SK-N-MC (cell line): ENCODE measurements around the gene PTPN9.

Experiments used
- DNase-seq: peaks from one replicate; pipeline ENCODE4 v3.0.0-alpha.2; 2011; ENCODE audit warnings: low read depth, low spot score
- H3K27ac ChIP-seq: fragments of 200-600 bp; sonication (generic); 2 replicates; pipeline ENCODE4 v1.5.1; 2016; ENCODE audit warnings: mixed run types
- H3K36me3 ChIP-seq: fragments of 200-600 bp; sonication (generic); 2 replicates; pipeline ENCODE4 v1.6.1; 2017; ENCODE audit warnings: antibody characterized with exemption, low read length, mixed read lengths; ENCODE audit not compliant: insufficient read depth
- H3K4me3 ChIP-seq: fragments of 200-600 bp; sonication (generic); 2 replicates; pipeline ENCODE4 v1.5.1; 2016
- H3K9ac ChIP-seq: fragments of 200-600 bp; sonication (generic); 2 replicates; pipeline ENCODE4 v1.8.0; 2017; ENCODE audit warnings: mixed run types, mixed read lengths; ENCODE audit not compliant: insufficient read length
- H3K9me3 ChIP-seq: fragments of 200-600 bp; sonication (generic); 2 replicates; pipeline ENCODE4 v1.6.1; 2017; ENCODE audit warnings: low read depth, mild to moderate bottlenecking, antibody characterized with exemption, low read length, moderate library complexity, mixed read lengths
- EZH2 ChIP-seq: fragments of 200-600 bp; sonication (generic); IDR thresholded peaks from one replicate; pipeline ENCODE4 v1.6.1; 2017; ENCODE audit warnings: antibody characterized with exemption
- FOXP2 ChIP-seq: optimal IDR thresholded peaks from 2 replicates; pipeline ENCODE3; 2011; ENCODE audit warnings: mild to moderate bottlenecking, moderate library complexity; ENCODE audit not compliant: insufficient read depth; ENCODE audit errors: extremely low read length, control extremely low read depth
- POLR2AphosphoS5 ChIP-seq: IDR thresholded peaks from 2 replicates; pipeline ENCODE4 v1.6.1; 2012; ENCODE audit warnings: mild to moderate bottlenecking, low read depth, low read length, borderline replicate concordance

Gene PTPN9

GRCh38 chr15:75606711-75607699 is 27.9 kb upstream of the PTPN9 start:
- Histone ChIP-seq H3K9ac (no peak overlapping the region), H3K36me3 (peaks cover 70% of the 10 kb centered on the region), H3K27ac (no peak overlapping the region), H3K4me3 (no peak overlapping the region), H3K9me3 (no peaks in the 10 kb centered on the region)
- DNase-seq, result no peak
- TF ChIP-seq POLR2AphosphoS5 (no peak), FOXP2 (no peak), EZH2 (no peak)

- no peaks in the 10 kb centered on the region for H3K9me3 ChIP-seq
- H3K36me3 ChIP-seq, result peaks cover 75% of the 10 kb centered on the region
- H3K27ac ChIP-seq, result no peak overlapping the region
- no peak overlapping the region for H3K9ac ChIP-seq
- H3K4me3 ChIP-seq, result no peak overlapping the region
- no peak for TF ChIP-seq POLR2AphosphoS5
- TF ChIP-seq EZH2, result no peak
- no peak for TF ChIP-seq FOXP2
- no peak for DNase-seq
These were observed 26.9 kb upstream of the PTPN9 start for GRCh38 chr15:75606026-75606425.

GRCh38 chr15:75599401-75599800 is 20.3 kb upstream of the PTPN9 start:
- H3K9ac ChIP-seq, result no peak overlapping the region
- H3K36me3 ChIP-seq, result peaks cover 73% of the 10 kb centered on the region
- TF ChIP-seq EZH2, result no peak
- TF ChIP-seq FOXP2, result no peak
- TF ChIP-seq POLR2AphosphoS5, result no peak
- no peak overlapping the region for H3K4me3 ChIP-seq
- no peak for DNase-seq
- H3K27ac ChIP-seq, result no peak overlapping the region
- no peaks in the 10 kb centered on the region for H3K9me3 ChIP-seq

GRCh38 chr15:75598361-75598760 is 19.2 kb upstream of the PTPN9 start:
- Histone ChIP-seq H3K4me3 (no peak overlapping the region), H3K9me3 (no peaks in the 10 kb centered on the region), H3K9ac (no peak overlapping the region), H3K27ac (no peak overlapping the region), H3K36me3 (peaks cover 67% of the 10 kb centered on the region)
- no peak for DNase-seq
- TF ChIP-seq POLR2AphosphoS5 (no peak), EZH2 (no peak), FOXP2 (no peak)

GRCh38 chr15:75597667-75598341 is 18.7 kb upstream of the PTPN9 start:
- H3K9ac ChIP-seq, result peak overlapping the region; percentile 7
- 0 out of 2 replicates have a peak overlapping the region, but pooled peaks have one; percentile 17 for H3K27ac ChIP-seq

GRCh38 chr15:75596703-75597345 is 17.7 kb upstream of the PTPN9 start:
- no peak overlapping the region for H3K27ac ChIP-seq
- DNase-seq, result no peak
- no peak overlapping the region for H3K4me3 ChIP-seq
- no peak overlapping the region for H3K9ac ChIP-seq
- peaks cover 64% of the 10 kb centered on the region for H3K36me3 ChIP-seq
- TF ChIP-seq FOXP2 (no peak), EZH2 (no peak), POLR2AphosphoS5 (no peak)
- H3K9me3 ChIP-seq, result no peaks in the 10 kb centered on the region

More at GRCh38 chr15:75597667-75598341, 18.7 kb upstream of the PTPN9 start:
- Histone ChIP-seq H3K9me3 (no peaks in the 10 kb centered on the region), H3K36me3 (peaks cover 67% of the 10 kb centered on the region), H3K4me3 (no peak overlapping the region)
- no peak for TF ChIP-seq EZH2
- no peak for TF ChIP-seq POLR2AphosphoS5
- TF ChIP-seq FOXP2, result no peak
- no peak for DNase-seq

GRCh38 chr15:75594276-75594675 is 15.2 kb upstream of the PTPN9 start:
- TF ChIP-seq FOXP2, result no peak
- no peak for TF ChIP-seq EZH2
- TF ChIP-seq POLR2AphosphoS5, result no peak
- no peaks in the 10 kb centered on the region for H3K9me3 ChIP-seq
- H3K27ac ChIP-seq, result no peak overlapping the region
- DNase-seq, result no peak
- H3K9ac ChIP-seq, result no peak overlapping the region
- H3K4me3 ChIP-seq, result no peak overlapping the region
- H3K36me3 ChIP-seq, result peaks cover 45% of the 10 kb centered on the region

- H3K36me3 ChIP-seq, result peaks cover 21% of the 10 kb centered on the region; the same call in 1 of the 2 replicates
- H3K9ac ChIP-seq, result no peak overlapping the region
- no peaks in the 10 kb centered on the region for H3K9me3 ChIP-seq
- H3K27ac ChIP-seq, result no peak overlapping the region
- DNase-seq, result no peak
- no peak overlapping the region for H3K4me3 ChIP-seq
- TF ChIP-seq EZH2 (no peak), POLR2AphosphoS5 (no peak), FOXP2 (no peak)
These were observed 12.7 kb upstream of the PTPN9 start for GRCh38 chr15:75591655-75592364.
